Ovary (tissue), 9 donors: ENCODE results near the gene KIF5B. TPM values are rescaled to one million over a fixed set of nuclear protein-coding genes. Genes with fewer than 3 reads are reported as not detected.
"Not testable (repeated sequence)": the region's sequence is repeated elsewhere in the genome, so short reads cannot be mapped to it uniquely, and the experiment has no call there.

Experiments used
- DNase-seq, 5 donors: peaks; one replicate each; pipeline ENCODE4 v3.0.0-alpha.2; 2019 to 2020
- H3K27ac ChIP-seq, 2 donors: fragments of 200-600 bp; one replicate each; pipeline versions ENCODE4 v1.5.1 to v1.8.0; 2019 to 2022
- H3K27me3 ChIP-seq: fragments of 200-600 bp; one replicate; pipeline ENCODE4 v1.8.0; 2022
- H3K36me3 ChIP-seq: fragments of 200-600 bp; sonication (generic); one replicate; pipeline ENCODE4 v1.5.1; 2019
- H3K4me1 ChIP-seq: one replicate; pipeline ENCODE4 v1.8.1; 2013; ENCODE audit warnings: mild to moderate bottlenecking, moderate library complexity; ENCODE audit not compliant: insufficient read depth
- H3K4me3 ChIP-seq: fragments of 200-600 bp; sonication (generic); one replicate; pipeline ENCODE4 v1.5.1; 2017
- H3K9me3 ChIP-seq, 2 donors: fragments of 200-600 bp in 1 of 2; sonication (generic) in 1 of 2; one replicate each; pipeline versions ENCODE4 v1.5.1 to v1.8.1; 2013 to 2019; ENCODE audit warnings: mild to moderate bottlenecking in 1 of 2, moderate library complexity in 1 of 2
- EP300 ChIP-seq: sonication (generic); formaldehyde crosslinking; IDR thresholded peaks from one replicate; pipeline ENCODE4 v1.6.1; 2017; ENCODE audit warnings: antibody characterized with exemption
- POLR2A ChIP-seq: fragments of 450-650 bp; IDR thresholded peaks from one replicate; pipeline ENCODE4 v1.6.1; 2017; ENCODE audit warnings: antibody characterized with exemption, mild to moderate bottlenecking, moderate library complexity
- WGBS, 3 donors: extraction: QIAGEN DNeasy Blood & Tissue Kit in 1 of 3; methylation state at CpG; one replicate each; pipeline versions ENCODE4 v1.1.5 to v1.1.7; 2013 to 2017; 5-methylcytosine and 5-hydroxymethylcytosine counted together
- intact Hi-C, 4 donors: fragments of 100-400 bp; cut with DNase I; formaldehyde crosslinking; loops; one replicate each; pipeline versions ENCODE4 v1.11.0 to v1.15.1; 2022 to 2023
- polyA plus RNA-seq, 2 donors: library from polyadenylated mRNA; stranded (reverse); fragments of 200-250 nt in 1 of 2; fragments of 350-450 nt in 1 of 2; fragmentation: Illumina TruSeq in 1 of 2; extraction: RNeasy Lipid Tissue Mini Kit (QIAGEN cat#74804) in 1 of 2; gene quantifications; one replicate each; pipeline ENCODE4 v1.2.3, GENCODE V29; 2013 to 2014
- total RNA-seq, 7 donors: library from RNA; depleted of rRNA in 2 of 7; stranded (reverse); fragments of >200 nt in 2 of 7; fragmentation: NEBNext Ultra II Directional in 3 of 7; extraction: Animal tissue kit (Norgen Biotek cat#: 25700) in 3 of 7; gene quantifications; one replicate each; pipeline versions ENCODE4 v1.1.0 to v1.2.4, GENCODE V29; 2016 to 2023
- TF ChIP-seq, protein P1 (sequence below), 3 donors: fragments of 450-650 bp in 2 of 3; fragments of 200-600 bp in 1 of 3; IDR thresholded peaks; one replicate each; pipeline versions ENCODE4 v1.5.1 to v1.8.0; 2016 to 2022; ENCODE audit warnings: antibody characterized with exemption in 3 of 3, mild to moderate bottlenecking in 1 of 3
- donor health status: DM: no; HTN: no; CAD: no; lungs with moderate emphysema.
- donor health status: DM: no; HTN: no; CAD: no.
- donor health status: Bipolar disorder and iron deficiency.
- donor health status: DM: yes; HTN: yes; CAD: no.
- donor health status: DM: no; HTN: no; CAD: no.
- donor health status: DM: yes; HTN: yes; CAD: no.

Gene KIF5B
- total and polyA plus RNA-seq, 9 donors, result 29.0 to 95.8 (median 62.3) TPM

DNA sequence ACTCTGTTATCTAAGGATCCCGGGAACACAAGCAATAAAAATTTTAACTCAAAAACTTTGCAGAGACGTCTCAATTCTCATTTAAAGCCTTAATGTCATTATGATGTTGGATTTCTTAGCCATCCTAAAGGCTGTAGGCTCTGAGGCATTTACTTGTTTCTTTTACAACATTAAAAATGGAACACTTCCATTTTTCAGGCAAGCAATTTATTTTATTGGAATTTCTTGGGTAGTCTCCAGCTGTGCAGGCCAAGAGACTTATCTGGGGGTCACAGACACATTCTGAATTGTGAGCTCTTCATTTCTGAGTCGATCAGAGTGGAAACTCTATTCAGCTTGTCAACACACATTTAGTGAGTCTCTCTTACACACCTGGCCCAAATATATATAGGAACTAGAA lies 48.0 kb upstream of the KIF5B start:
- Histone ChIP-seq H3K27ac (no peak overlapping the region), H3K27me3 (no peaks in the 10 kb centered on the region), H3K9me3 (no peaks in the 10 kb centered on the region), H3K36me3 (no peaks in the 10 kb centered on the region), H3K4me3 (no peak overlapping the region), H3K4me1 (peaks cover 2% of the 10 kb centered on the region)
- intact Hi-C loops, result no loop called here
- WGBS, 3 donors, result 6 to 9% (median 9%) methylated on average over 3 of the region's 3 CpGs
- no peak for DNase-seq
- TF ChIP-seq POLR2A (no peak), EP300 (no peak)
- TF ChIP-seq, protein P1, sequence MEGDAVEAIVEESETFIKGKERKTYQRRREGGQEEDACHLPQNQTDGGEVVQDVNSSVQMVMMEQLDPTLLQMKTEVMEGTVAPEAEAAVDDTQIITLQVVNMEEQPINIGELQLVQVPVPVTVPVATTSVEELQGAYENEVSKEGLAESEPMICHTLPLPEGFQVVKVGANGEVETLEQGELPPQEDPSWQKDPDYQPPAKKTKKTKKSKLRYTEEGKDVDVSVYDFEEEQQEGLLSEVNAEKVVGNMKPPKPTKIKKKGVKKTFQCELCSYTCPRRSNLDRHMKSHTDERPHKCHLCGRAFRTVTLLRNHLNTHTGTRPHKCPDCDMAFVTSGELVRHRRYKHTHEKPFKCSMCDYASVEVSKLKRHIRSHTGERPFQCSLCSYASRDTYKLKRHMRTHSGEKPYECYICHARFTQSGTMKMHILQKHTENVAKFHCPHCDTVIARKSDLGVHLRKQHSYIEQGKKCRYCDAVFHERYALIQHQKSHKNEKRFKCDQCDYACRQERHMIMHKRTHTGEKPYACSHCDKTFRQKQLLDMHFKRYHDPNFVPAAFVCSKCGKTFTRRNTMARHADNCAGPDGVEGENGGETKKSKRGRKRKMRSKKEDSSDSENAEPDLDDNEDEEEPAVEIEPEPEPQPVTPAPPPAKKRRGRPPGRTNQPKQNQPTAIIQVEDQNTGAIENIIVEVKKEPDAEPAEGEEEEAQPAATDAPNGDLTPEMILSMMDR (IDR thresholded peaks at IDR 0.05), result no peak

DNA sequence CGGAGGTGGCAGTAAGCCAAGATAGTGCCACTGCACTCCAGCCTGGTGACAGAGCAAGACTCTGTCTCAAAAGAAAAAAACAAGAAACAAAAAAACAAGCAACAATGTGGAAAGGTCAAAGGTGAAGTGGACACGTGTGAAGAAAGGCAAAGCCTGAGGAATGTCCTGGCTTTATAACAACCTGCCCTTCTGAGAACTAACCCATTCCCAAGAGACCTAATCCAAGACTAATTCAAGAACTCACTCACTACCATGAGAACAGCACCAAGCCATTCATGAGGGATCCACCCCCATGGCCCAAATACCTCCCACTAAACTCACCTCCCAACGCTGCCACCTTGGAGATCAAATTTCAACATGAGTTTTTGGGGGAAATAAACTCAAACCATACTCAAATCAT lies 47.5 kb upstream of the KIF5B start:
- TF ChIP-seq, protein P1 (IDR thresholded peaks at IDR 0.05), result no peak
- TF ChIP-seq POLR2A, result no peak
- WGBS, 3 donors, result 42 to 61% (median 49%) methylated on average over 3 of the region's 3 CpGs
- intact Hi-C loops, result no loop called here
- Histone ChIP-seq H3K36me3 (no peaks in the 10 kb centered on the region), H3K27me3 (no peaks in the 10 kb centered on the region), H3K27ac (no peak overlapping the region), H3K9me3 (no peaks in the 10 kb centered on the region), H3K4me3 (no peak overlapping the region), H3K4me1 (peaks cover 2% of the 10 kb centered on the region)
- no peak for DNase-seq

DNA sequence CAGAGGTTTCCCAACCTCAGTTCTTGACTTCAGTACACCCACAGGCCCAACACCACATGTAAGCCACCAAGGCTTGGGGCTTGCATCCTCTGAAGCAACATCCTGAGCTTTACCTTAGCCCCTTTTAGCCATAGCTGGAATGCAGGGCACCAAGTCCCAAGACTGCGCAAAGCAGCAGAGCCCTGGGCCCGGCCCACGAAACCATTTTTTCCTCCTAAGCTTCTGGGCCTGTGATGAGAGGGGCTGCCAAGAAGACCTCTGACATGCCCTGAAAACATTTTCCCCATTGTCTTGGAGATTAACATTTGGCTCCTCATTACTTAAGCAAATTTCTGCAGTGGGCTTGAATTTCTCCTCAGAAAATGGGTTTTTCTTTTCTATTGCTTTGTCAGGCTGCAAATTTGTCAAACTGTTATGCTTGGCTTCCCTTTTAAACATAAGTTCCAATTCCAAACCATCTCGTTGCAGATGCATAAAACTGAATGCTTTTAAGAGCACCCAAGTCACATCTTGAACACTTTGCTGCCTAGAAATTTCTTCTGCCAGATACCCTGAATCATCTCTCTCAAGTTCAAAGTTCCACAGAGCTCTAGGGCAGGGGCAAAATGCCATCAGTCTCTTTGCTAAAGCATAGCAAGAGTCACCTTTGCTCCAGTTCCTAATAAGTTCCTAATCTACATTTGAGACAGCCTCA lies 42.5 kb upstream of the KIF5B start:
- H3K4me1 ChIP-seq, H3K4me3 ChIP-seq, intact Hi-C loops, H3K27ac ChIP-seq, DNase-seq, H3K27me3 ChIP-seq, H3K9me3 ChIP-seq, H3K36me3 ChIP-seq: not testable (repeated sequence)
- 66 to 82% (median 67%) methylated on average over 4 of the region's 4 CpGs for WGBS, 3 donors

DNA sequence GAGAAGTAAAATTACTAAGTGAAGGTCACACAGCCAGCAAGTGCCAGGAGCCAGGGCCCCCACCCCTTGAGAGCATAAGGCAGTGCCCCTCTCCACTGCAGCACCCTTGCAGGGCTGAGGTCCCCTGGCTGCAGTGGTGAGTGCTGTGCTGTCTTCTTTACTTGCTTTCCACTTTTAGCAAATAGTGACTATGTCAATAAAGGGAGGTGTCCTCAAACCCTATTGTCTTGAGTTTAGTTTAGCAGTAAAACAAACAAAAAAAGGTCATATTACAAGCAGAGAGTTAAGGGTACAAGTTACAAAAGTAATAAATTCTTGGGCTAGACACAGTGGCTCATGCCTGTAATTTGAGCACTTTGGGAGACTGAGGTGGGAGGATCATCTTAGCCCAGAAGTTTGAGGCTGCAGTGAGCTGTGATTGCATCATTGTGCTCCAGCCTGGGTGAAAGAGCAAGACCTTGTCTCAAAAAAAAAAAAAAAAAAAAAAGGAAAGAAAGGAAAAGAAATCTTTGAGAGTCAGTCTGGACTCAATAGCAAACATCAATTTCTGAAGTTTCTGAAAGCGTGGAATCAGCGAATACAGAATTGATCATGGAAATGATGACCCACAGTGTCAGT lies 39.0 kb upstream of the KIF5B start:
- no peaks in the 10 kb centered on the region for H3K27me3 ChIP-seq
- no peak for DNase-seq
- H3K4me1 ChIP-seq, result no peaks in the 10 kb centered on the region
- no peaks in the 10 kb centered on the region for H3K36me3 ChIP-seq
- TF ChIP-seq, protein P1 (IDR thresholded peaks at IDR 0.05), result no peak
- TF ChIP-seq POLR2A (no peak), EP300 (no peak)
- intact Hi-C loops, result no loop called here
- no peak overlapping the region for H3K27ac ChIP-seq
- peaks cover 0 to 8% of the 10 kb centered on the region in 2 donors for H3K9me3 ChIP-seq
- no peak overlapping the region for H3K4me3 ChIP-seq
- 93 to 100% (median 98%) methylated on average over 2 of the region's 2 CpGs for WGBS, 3 donors

DNA sequence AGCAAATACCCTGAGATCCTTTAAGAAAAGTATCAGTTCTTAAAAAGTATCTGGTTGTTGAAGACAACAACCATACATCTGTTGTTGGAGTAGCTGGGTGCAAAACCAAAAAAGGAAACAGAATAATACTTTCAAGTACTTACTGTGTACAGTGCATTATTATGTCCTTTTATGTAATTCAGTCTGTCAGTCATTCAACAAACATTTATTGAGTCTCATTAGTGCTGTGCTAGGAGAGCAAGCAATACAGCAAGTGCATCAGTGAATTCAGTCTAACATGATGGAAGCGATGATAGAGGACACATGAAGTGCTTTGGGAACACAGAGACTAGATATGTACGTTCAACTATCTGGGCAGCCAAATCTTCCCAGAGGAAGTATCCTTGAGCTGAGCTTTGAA lies 37.4 kb upstream of the KIF5B start:
- WGBS, 3 donors, result 92 to 97% (median 96%) methylated on average over 2 of the region's 2 CpGs
- no peak for DNase-seq
- Histone ChIP-seq H3K36me3 (no peaks in the 10 kb centered on the region), H3K27me3 (no peaks in the 10 kb centered on the region), H3K4me3 (no peak overlapping the region), H3K27ac (no peak overlapping the region), H3K9me3 (peaks cover 0 to 7% of the 10 kb centered on the region in 2 donors), H3K4me1 (no peaks in the 10 kb centered on the region)
- intact Hi-C loops, result no loop called here
- TF ChIP-seq, protein P1 (IDR thresholded peaks at IDR 0.05), result no peak
- TF ChIP-seq POLR2A (no peak), EP300 (no peak)
